Stimulated activated CD8-positive, alpha-beta memory T cell treated with anti-CD3 and anti-CD28 coated beads, Interleukin-4, amount 100 ng/mL, for 1 hour (primary cell): ENCODE results near the gene IZUMO1.

Experiments used
- DNase-seq, 2 donors: peaks; one replicate each; pipeline ENCODE4 v3.0.0-alpha.2; 2020; ENCODE audit warnings: low read depth in 2 of 2, low spot score in 1 of 2

The IZUMO1 gene

DNA sequence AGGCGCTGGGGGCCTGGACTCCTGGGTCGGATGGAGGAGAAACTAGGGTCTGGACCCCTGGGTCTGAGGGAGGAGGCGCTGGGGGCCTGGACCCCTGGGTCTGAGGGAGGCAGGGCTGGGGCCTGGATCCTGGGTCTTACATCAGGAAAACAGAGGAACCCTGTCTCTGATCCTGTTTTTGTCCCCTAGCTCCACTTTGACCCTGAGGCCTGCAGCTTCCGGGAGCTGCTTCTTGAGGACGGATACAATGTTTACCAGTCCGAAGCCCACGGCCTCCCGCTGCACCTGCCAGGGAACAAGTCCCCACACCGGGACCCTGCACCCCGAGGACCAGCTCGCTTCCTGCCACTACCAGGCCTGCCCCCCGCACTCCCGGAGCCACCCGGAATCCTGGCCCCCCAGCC, 11.0 kb upstream of the IZUMO1 start:
- DNase-seq = no peak

- no peak for DNase-seq
These were observed 10.5 kb upstream of the IZUMO1 start for GRCh38 chr19:48757089-48757675.

DNA sequence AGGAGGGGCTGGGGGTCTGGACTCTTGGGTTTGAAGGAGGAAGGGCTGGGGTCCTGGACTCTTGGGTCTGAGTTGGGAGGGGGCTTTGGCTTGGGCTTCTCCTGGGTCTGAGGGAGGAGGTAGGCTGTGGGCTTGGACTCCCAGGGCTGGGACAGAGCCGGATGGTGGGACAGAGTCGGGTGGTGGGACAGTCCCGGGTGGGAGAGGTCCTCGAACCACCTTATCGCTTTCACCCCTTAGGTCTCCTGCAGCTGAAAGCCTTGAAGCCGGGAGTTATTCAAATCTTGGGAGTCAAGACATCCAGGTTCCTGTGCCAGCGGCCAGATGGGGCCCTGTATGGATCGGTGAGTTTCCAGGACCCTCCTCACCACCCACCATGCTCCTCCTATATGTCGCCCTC, 10.0 kb upstream of the IZUMO1 start:
- DNase-seq = no peak

- DNase-seq = no peak
These were observed 9.5 kb upstream of the IZUMO1 start for GRCh38 chr19:48756212-48756611.

DNA sequence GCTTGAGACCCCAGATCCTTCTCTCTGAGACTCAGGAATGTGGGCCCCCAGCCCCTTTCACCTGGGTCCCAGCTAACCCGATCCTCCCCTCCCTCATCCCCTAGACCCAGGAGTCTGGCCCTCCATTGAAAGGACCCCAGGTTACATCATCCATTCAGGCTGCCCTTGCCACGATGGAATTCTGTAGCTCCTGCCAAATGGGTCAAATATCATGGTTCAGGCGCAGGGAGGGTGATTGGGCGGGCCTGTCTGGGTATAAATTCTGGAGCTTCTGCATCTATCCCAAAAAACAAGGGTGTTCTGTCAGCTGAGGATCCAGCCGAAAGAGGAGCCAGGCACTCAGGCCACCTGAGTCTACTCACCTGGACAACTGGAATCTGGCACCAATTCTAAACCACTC, 9.1 kb upstream of the IZUMO1 start:
- no peak for DNase-seq

DNA sequence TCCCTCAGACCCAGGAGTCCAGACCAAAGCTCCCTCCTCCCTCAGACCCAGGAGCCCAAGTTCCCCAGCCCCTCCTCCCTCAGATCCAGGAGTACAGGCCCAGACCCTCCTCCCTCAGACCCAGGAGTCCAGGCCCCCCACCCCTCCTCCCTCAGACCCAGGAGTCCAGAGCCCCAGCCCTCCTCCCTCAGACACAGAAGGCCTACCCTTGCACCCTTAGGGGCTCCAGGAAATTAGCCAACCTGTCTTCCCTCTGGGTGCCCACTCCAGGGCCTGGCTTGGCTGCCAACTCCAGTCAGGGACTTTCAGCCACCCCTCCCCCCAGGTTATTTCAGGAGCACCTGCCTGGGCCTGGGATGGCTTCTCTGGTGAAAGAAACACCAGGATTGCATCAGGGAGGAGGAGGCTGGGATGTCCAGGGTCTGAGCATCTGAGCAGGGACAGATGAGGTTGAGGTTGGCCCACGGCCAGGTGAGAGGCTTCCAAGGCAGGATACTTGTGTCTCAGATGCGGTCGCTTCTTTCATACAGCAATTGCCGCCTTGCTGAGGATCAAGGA, 8.5 kb upstream of the IZUMO1 start, which contains the start of gene FGF21:
TSS of gene FGF21 (plus strand) at position 441 of the 558 bp plus-strand sequence. CDS start 713 bp downstream, outside the sequence.
- DNase-seq = no peak

- DNase-seq = no peak
These were observed 6.0 kb upstream of the IZUMO1 start, which contains the start of gene FUT1 for GRCh38 chr19:48752496-48753365. Gene FUT1, minus strand, starts transcription at chr19:48752641. Its CDS starts 1,360 bp downstream, at chr19:48751281.

DNA sequence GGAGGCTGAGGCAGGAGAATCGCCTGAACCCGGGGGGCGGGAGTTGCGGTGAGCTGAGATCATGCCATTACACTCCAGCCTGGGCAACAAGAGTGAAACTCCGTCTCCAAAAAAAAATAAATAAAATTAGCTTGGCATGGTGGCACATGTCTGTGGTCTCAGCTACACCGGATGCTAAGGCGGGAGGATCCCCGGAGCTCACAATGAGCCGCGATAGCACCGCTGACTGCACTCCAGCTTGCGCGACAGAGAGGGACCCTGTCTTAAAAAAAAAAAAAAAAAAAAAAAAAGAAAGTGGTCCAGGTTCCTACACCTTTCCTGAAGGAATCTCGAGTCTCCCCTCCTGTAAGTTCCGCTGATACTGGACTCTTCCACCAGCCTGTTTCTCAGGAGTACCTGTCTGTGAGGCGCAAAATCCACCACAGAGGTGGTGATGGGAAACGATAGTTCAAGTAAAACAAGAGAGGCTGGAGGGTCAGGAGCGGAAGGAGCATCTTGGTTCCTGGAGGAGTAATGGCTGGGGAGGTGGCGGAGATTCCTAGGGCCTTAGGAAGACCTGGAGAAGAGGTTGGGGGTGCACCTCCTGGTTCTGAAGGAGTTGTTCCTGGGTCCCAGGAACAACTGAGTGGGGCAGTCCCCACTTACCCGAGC, 5.3 kb upstream of the IZUMO1 start:
- DNase-seq = no peak

GRCh38 chr19:48750771-48751504, 4.2 kb upstream of the IZUMO1 start:
- no peak for DNase-seq

DNA sequence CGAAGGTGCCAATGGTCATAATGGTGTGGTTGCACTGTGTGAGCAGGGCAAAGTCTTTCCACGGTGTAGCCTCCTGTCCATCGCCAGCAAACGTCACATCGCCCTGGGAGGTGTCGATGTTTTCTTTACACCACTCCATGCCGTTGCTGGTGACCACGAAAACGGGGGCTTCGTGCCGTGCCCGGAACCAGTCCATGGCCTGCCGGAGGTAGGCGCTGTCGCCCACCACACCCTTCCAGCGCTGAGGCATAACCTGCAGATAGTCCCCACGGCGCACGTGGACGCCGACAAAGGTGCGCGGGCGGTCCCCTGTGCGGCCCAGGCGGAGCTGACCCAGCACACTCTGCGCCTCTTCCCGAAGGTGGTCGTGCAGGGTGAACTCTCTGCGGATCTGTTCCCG, 3.6 kb upstream of the IZUMO1 start:
- DNase-seq = no peak

DNA sequence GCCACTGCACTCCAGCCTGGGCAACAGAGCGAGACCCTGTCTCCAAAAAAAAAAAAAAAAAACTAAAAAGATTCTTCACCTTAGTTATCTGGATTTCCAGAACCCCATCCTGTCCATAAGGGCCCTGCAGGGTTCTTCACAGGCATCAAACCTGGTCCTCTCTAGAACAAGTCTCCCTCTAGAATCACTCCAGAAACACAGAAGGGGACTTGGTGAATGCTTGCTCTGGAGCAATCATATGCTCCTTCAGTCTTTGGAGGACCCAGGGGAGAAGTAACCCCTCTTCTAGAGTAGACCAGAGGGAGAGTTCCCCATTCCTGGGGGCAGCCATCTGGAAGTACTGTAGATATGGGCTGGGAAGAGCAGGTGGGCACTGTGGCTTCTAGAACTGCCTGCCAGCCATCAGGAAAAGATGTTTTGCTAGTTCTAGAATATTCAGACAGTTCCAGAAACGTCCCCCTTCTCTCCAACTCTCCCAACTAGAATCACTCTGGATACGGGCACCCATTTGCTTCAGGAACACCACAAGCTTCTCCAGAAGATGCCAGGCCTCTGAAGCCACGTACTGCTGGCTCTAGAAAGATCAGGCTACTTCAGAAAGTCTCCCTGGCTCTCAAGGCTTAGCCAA, 3.0 kb upstream of the IZUMO1 start:
- DNase-seq = no peak

DNA sequence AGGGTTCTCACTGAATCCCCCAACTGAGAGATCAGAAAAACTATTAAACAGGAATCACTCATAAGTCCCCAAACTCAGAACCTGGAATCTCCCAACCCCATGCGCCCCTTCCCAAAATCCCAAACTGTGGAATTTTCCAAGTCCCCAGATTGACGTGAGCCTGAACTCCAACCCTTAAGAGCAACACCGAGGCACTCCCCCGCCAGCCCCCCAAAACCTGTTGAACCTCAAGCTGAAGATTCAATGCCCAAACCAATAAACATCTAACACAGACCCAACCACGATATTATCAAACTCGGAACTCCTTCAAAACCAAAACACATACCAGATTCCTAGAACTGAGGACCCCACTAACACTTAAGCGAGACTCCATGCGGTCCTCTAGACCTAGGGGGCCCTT, 599 bp downstream of the IZUMO1 start:
- DNase-seq = no peak

- DNase-seq = no peak
These were observed 1.3 kb downstream of the IZUMO1 start for GRCh38 chr19:48745208-48745995.

DNA sequence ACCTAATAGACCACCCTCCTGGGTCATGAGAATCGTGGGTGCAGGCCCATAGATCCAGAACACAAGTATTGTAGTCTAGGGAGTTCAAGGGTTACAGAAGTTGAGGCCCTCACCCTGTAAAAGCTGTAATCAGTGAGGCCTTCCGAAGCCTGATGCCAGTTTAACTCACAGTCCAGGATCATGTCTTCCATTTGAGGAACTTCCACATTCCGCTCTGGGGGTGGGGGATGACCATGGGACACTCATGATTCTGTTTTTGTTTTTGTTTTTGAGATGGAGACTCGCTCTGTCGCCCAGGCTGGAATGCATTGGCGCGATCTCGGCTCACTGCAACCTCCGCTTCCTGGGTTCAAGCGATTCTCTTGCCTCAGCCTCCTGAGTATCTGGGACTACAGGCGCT, 4.6 kb downstream of the IZUMO1 start:
- DNase-seq = no peak

- DNase-seq = no peak
These were observed 5.3 kb downstream of the IZUMO1 start for GRCh38 chr19:48741129-48741999.

- DNase-seq = no peak
These were observed 6.3 kb downstream of the IZUMO1 start, which contains the start of gene RASIP1 for GRCh38 chr19:48740164-48740972. Gene RASIP1, minus strand, starts transcription at chr19:48740610. Its CDS starts 328 bp downstream, at chr19:48740282.

- no peak for DNase-seq
These were observed 7.1 kb downstream of the IZUMO1 start for GRCh38 chr19:48739404-48740163.
